CD4-positive, CD25-positive, alpha-beta regulatory T cell (primary cell): ENCODE measurements around the gene HPCAL1. TPM values are rescaled to one million over a fixed set of nuclear protein-coding genes. Genes with fewer than 3 reads are reported as not detected.
A peak's percentile ranks its signal among the peaks of the same experiment; 100 is the strongest.

ENCODE experiments used
- ATAC-seq, 2 donors: fragments of 150-1000 bp; cut with Tn5 transposase; one replicate each; pipeline ENCODE4 v1.10.0; 2021; ENCODE audit warnings: low read depth in 2 of 2, moderate number of reproducible peaks in 2 of 2, moderate library complexity in 1 of 2
- DNase-seq, 3 donors: peaks; one replicate each; pipeline versions ENCODE4 v3.0.0 to v3.0.0-alpha.2; 2012 to 2022; ENCODE audit warnings: mixed read lengths in 1 of 3
- H3K27ac ChIP-seq: one replicate; pipeline ENCODE4 v1.7.0; 2013; ENCODE audit warnings: mild to moderate bottlenecking, low read length; ENCODE audit not compliant: insufficient read depth, poor library complexity, severe bottlenecking
- H3K27me3 ChIP-seq: one replicate; pipeline ENCODE4 v1.7.0; 2013; ENCODE audit warnings: low read length; ENCODE audit not compliant: control insufficient read depth, insufficient read depth
- H3K36me3 ChIP-seq: one replicate; pipeline ENCODE4 v1.7.0; 2013; ENCODE audit warnings: mild to moderate bottlenecking, low read length, moderate library complexity; ENCODE audit not compliant: control insufficient read depth, insufficient read depth
- H3K4me1 ChIP-seq: 2 replicates; pipeline ENCODE4 v1.7.0; 2013; ENCODE audit warnings: mild to moderate bottlenecking, low read length; ENCODE audit not compliant: insufficient read depth, control insufficient read depth, poor library complexity, severe bottlenecking
- H3K4me3 ChIP-seq: one replicate; pipeline ENCODE4 v1.7.0; 2013; ENCODE audit warnings: low read depth, mild to moderate bottlenecking, low read length, moderate library complexity
- H3K9me3 ChIP-seq, 2 experiments: 1 replicate in 1 of 2; 2 replicates in 1 of 2; pipeline ENCODE4 v1.7.0; 2013; ENCODE audit warnings: low read length in 2 of 2, mild to moderate bottlenecking in 1 of 2, moderate library complexity in 1 of 2; ENCODE audit not compliant: control insufficient read depth in 2 of 2
- H3K27ac Mint-ChIP-seq, 3 donors: one replicate each; pipeline ENCODE4 v1.8.0; 2020 to 2022; ENCODE audit warnings: mild to moderate bottlenecking in 3 of 3, mixed read lengths in 3 of 3, moderate library complexity in 2 of 3
- H3K27me3 Mint-ChIP-seq: one replicate; pipeline ENCODE4 v1.8.0; 2022; ENCODE audit warnings: mild to moderate bottlenecking, mixed read lengths
- H3K36me3 Mint-ChIP-seq: one replicate; pipeline ENCODE4 v1.8.0; 2020; ENCODE audit warnings: mixed read lengths
- H3K4me1 Mint-ChIP-seq, 4 donors: one replicate each; pipeline ENCODE4 v1.8.0; 2020 to 2022; ENCODE audit warnings: mixed read lengths in 4 of 4, mild to moderate bottlenecking in 1 of 4
- H3K4me3 Mint-ChIP-seq, 4 donors: one replicate each; pipeline ENCODE4 v1.8.0; 2020 to 2022; ENCODE audit warnings: mild to moderate bottlenecking in 4 of 4, mixed read lengths in 4 of 4, moderate library complexity in 3 of 4
- H3K9me3 Mint-ChIP-seq, 7 donors: one replicate each; pipeline ENCODE4 v1.8.0; 2020 to 2022; ENCODE audit warnings: mixed read lengths in 7 of 7, mild to moderate bottlenecking in 3 of 7, moderate library complexity in 2 of 7
- polyA plus RNA-seq, 4 donors: library from polyadenylated mRNA; unstranded; fragments of 300-500 nt; fragmentation: Illumina TruSeq; gene quantifications; one replicate each; pipeline ENCODE4 v1.2.3, GENCODE V29; 2021
- total RNA-seq: library from RNA; stranded (reverse); gene quantifications from one replicate; pipeline ENCODE4 v1.2.3, GENCODE V29; 2022

Gene HPCAL1
- total and polyA plus RNA-seq, 5 donors from 2014 or later: 33.8 to 95.6 (median 84.8) TPM

- no peak overlapping the region for H3K27ac ChIP-seq
- H3K36me3 ChIP-seq: peaks cover 2% of the 10 kb centered on the region
- no peaks in the 10 kb centered on the region for H3K27me3 ChIP-seq
- DNase-seq (no peak), ATAC-seq (no peak)
- no peaks in the 10 kb centered on the region for H3K9me3 ChIP-seq
- Mint-ChIP-seq H3K4me3 (peak overlapping the region in 1 of 4 donors; percentile 31), H3K27me3 (no peaks in the 10 kb centered on the region), H3K27ac (peak overlapping the region in 2 of 3 donors; percentile 35 to 76), H3K36me3 (no peaks in the 10 kb centered on the region), H3K9me3 (no peaks in the 10 kb centered on the region), H3K4me1 (peaks cover 5 to 54% (median 21%) of the 10 kb centered on the region in 4 donors)
- no peak overlapping the region for H3K4me3 ChIP-seq
- no peaks in the 10 kb centered on the region for H3K4me1 ChIP-seq
Observed at GRCh38 chr2:10367472-10368439, 65.1 kb downstream of the HPCAL1 start.

GRCh38 chr2:10368491-10369231, 66.0 kb downstream of the HPCAL1 start:
- Histone ChIP-seq H3K36me3 (peaks cover 2% of the 10 kb centered on the region), H3K9me3 (no peaks in the 10 kb centered on the region), H3K4me1 (no peaks in the 10 kb centered on the region), H3K4me3 (no peak overlapping the region), H3K27ac (no peak overlapping the region), H3K27me3 (no peaks in the 10 kb centered on the region)
- ATAC-seq: no peak
- no peaks in the 10 kb centered on the region for H3K9me3 Mint-ChIP-seq
- H3K27ac Mint-ChIP-seq: peak overlapping the region in 1 of 3 donors; percentile 63
- H3K4me3 Mint-ChIP-seq: no peak overlapping the region
- H3K4me1 Mint-ChIP-seq: peaks cover 5 to 57% (median 24%) of the 10 kb centered on the region in 4 donors
- no peak for DNase-seq
- no peaks in the 10 kb centered on the region for H3K36me3 Mint-ChIP-seq
- no peaks in the 10 kb centered on the region for H3K27me3 Mint-ChIP-seq

GRCh38 chr2:10369269-10370255, 66.9 kb downstream of the HPCAL1 start:
- Mint-ChIP-seq H3K36me3 (no peaks in the 10 kb centered on the region), H3K4me3 (no peak overlapping the region), H3K9me3 (no peaks in the 10 kb centered on the region), H3K4me1 (peaks cover 5 to 64% (median 27%) of the 10 kb centered on the region in 4 donors), H3K27me3 (no peaks in the 10 kb centered on the region), H3K27ac (peak overlapping the region in 2 of 3 donors; percentile 13 to 82)
- no peak overlapping the region for H3K27ac ChIP-seq
- H3K4me3 ChIP-seq: no peak overlapping the region
- DNase-seq (no peak), ATAC-seq (no peak)
- H3K27me3 ChIP-seq: no peaks in the 10 kb centered on the region
- no peaks in the 10 kb centered on the region for H3K9me3 ChIP-seq
- H3K36me3 ChIP-seq: peaks cover 2% of the 10 kb centered on the region
- no peaks in the 10 kb centered on the region for H3K4me1 ChIP-seq

- no peaks in the 10 kb centered on the region for H3K9me3 ChIP-seq
- H3K27me3 ChIP-seq: no peaks in the 10 kb centered on the region
- no peak overlapping the region for H3K4me3 ChIP-seq
- H3K4me1 ChIP-seq: no peaks in the 10 kb centered on the region
- H3K27ac ChIP-seq: no peak overlapping the region
- H3K4me3 Mint-ChIP-seq: no peak overlapping the region
- no peaks in the 10 kb centered on the region for H3K27me3 Mint-ChIP-seq
- no peaks in the 10 kb centered on the region for H3K36me3 Mint-ChIP-seq
- ATAC-seq (no peak), DNase-seq (no peak)
- H3K4me1 Mint-ChIP-seq: peaks cover 5 to 65% (median 31%) of the 10 kb centered on the region in 4 donors
- H3K9me3 Mint-ChIP-seq: no peaks in the 10 kb centered on the region
- peaks cover 2% of the 10 kb centered on the region for H3K36me3 ChIP-seq
- peak overlapping the region in 2 of 3 donors; percentile 13 to 90 for H3K27ac Mint-ChIP-seq
Observed at GRCh38 chr2:10370390-10370789, 67.7 kb downstream of the HPCAL1 start.

GRCh38 chr2:10370895-10371294, 68.2 kb downstream of the HPCAL1 start:
- Histone ChIP-seq H3K27me3 (no peaks in the 10 kb centered on the region), H3K4me1 (no peaks in the 10 kb centered on the region), H3K27ac (no peak overlapping the region), H3K36me3 (peaks cover 2% of the 10 kb centered on the region), H3K9me3 (no peaks in the 10 kb centered on the region), H3K4me3 (no peak overlapping the region)
- H3K4me1 Mint-ChIP-seq: peaks cover 6 to 67% (median 35%) of the 10 kb centered on the region in 4 donors
- no peaks in the 10 kb centered on the region for H3K9me3 Mint-ChIP-seq
- no peak overlapping the region for H3K27ac Mint-ChIP-seq
- H3K27me3 Mint-ChIP-seq: no peaks in the 10 kb centered on the region
- no peak overlapping the region for H3K4me3 Mint-ChIP-seq
- H3K36me3 Mint-ChIP-seq: peaks cover 5% of the 10 kb centered on the region
- DNase-seq (no peak), ATAC-seq (no peak)

GRCh38 chr2:10371441-10372196, 68.9 kb downstream of the HPCAL1 start:
- H3K27ac ChIP-seq: no peak overlapping the region
- Mint-ChIP-seq H3K27ac (peak overlapping the region in 1 of 3 donors; percentile 92), H3K4me1 (peaks cover 10 to 72% (median 40%) of the 10 kb centered on the region in 4 donors), H3K27me3 (no peaks in the 10 kb centered on the region), H3K36me3 (peaks cover 7% of the 10 kb centered on the region), H3K9me3 (no peaks in the 10 kb centered on the region), H3K4me3 (peak overlapping the region in 1 of 4 donors; percentile 51)
- DNase-seq: no peak
- H3K36me3 ChIP-seq: peaks cover 2% of the 10 kb centered on the region
- H3K4me1 ChIP-seq: no peaks in the 10 kb centered on the region
- no peak for ATAC-seq
- H3K4me3 ChIP-seq: no peak overlapping the region
- no peaks in the 10 kb centered on the region for H3K9me3 ChIP-seq
- H3K27me3 ChIP-seq: no peaks in the 10 kb centered on the region
